NCI-H510A treated with DMSO at 0.1 percent for 48 hours (cell line): ENCODE results near the gene HS3ST2.
"Not testable (repeated sequence)": the region's sequence is repeated elsewhere in the genome, so short reads cannot be mapped to it uniquely, and the experiment has no call there.

Experiments used
- DNase-seq: peaks from one replicate; lab custom pipeline; 2025; lab: John Stamatoyannopoulos, UW

Gene HS3ST2

GRCh38 chr16:22878955-22879354 is 65.0 kb downstream of the HS3ST2 start:
- DNase-seq: no peak

- no peak for DNase-seq
Measured at GRCh38 chr16:22879466-22879865, 65.5 kb downstream of the HS3ST2 start.

- DNase-seq: no peak
Measured at GRCh38 chr16:22882981-22883380, 69.0 kb downstream of the HS3ST2 start.

- no peak for DNase-seq
Measured at GRCh38 chr16:22885951-22886350, 72.0 kb downstream of the HS3ST2 start.

- peak; percentile 69 for DNase-seq
Measured at GRCh38 chr16:22886927-22887326, 73.0 kb downstream of the HS3ST2 start.

GRCh38 chr16:22887445-22887844 is 73.5 kb downstream of the HS3ST2 start:
- DNase-seq: peak; percentile 98

GRCh38 chr16:22888791-22889190 is 74.8 kb downstream of the HS3ST2 start:
- DNase-seq: no peak

- DNase-seq: peak; percentile 91
Measured at GRCh38 chr16:22890976-22891375, 77.0 kb downstream of the HS3ST2 start.

GRCh38 chr16:22897184-22897583 is 83.2 kb downstream of the HS3ST2 start:
- peak; percentile 19 for DNase-seq

- peak; percentile 45 for DNase-seq
Measured at GRCh38 chr16:22898131-22898530, 84.2 kb downstream of the HS3ST2 start.

GRCh38 chr16:22898874-22899348 is 84.9 kb downstream of the HS3ST2 start:
- peak; percentile 91 for DNase-seq

- DNase-seq: not testable (repeated sequence)
Measured at GRCh38 chr16:22899567-22899966, 85.6 kb downstream of the HS3ST2 start.

GRCh38 chr16:22900863-22901262 is 86.9 kb downstream of the HS3ST2 start:
- DNase-seq: no peak

GRCh38 chr16:22901563-22901962 is 87.6 kb downstream of the HS3ST2 start:
- DNase-seq: no peak

GRCh38 chr16:22903716-22904115 is 89.8 kb downstream of the HS3ST2 start:
- DNase-seq: no peak

GRCh38 chr16:22912654-22913053 is 98.7 kb downstream of the HS3ST2 start:
- DNase-seq: no peak

GRCh38 chr16:22915003-22915402 is 101.0 kb downstream of the HS3ST2 start:
- no peak for DNase-seq

GRCh38 chr16:22923491-22923890 is 109.5 kb downstream of the HS3ST2 start:
- DNase-seq: no peak

- DNase-seq: peak; percentile 54
Measured at GRCh38 chr16:22924492-22924891, 110.5 kb downstream of the HS3ST2 start.

GRCh38 chr16:22926105-22926751 is 112.3 kb downstream of the HS3ST2 start:
- DNase-seq: no peak

- no peak for DNase-seq
Measured at GRCh38 chr16:22927306-22927705, 113.3 kb downstream of the HS3ST2 start.

- peak; percentile 50 for DNase-seq
Measured at GRCh38 chr16:22928882-22929435, 115.0 kb downstream of the HS3ST2 start.

GRCh38 chr16:22929461-22929860 is 115.5 kb downstream of the HS3ST2 start:
- no peak for DNase-seq
